HG03280 (cell line): ENCODE data around the gene APOL1.
"Not testable (repeated sequence)": the region's sequence is repeated elsewhere in the genome, so short reads cannot be mapped to it uniquely, and the experiment has no call there.

ENCODE experiments used
- ATAC-seq: cut with Tn5 transposase; IDR thresholded peaks from one replicate; pipeline ENCODE4 v1.9.1; 2021; ENCODE audit warnings: mild to moderate bottlenecking, moderate library complexity; ENCODE audit not compliant: unreplicated experiment

APOL1 gene

GRCh38 chr22:36263886-36264664 lies 11.1 kb downstream of the APOL1 start:
- ATAC-seq, result not testable (repeated sequence)

DNA sequence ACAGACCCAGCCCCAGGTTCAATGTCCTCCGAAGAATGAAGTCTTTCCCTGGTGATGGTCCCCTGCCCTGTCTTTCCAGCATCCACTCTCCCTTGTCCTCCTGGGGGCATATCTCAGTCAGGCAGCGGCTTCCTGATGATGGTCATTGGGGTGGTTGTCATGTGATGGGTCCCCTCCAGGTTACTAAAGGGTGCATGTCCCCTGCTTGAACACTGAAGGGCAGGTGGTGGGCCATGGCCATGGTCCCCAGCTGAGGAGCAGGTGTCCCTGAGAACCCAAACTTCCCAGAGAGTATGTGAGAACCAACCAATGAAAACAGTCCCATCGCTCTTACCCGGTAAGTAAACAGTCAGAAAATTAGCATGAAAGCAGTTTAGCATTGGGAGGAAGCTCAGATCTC lies 14.1 kb downstream of the APOL1 start:
- no peak for ATAC-seq

DNA sequence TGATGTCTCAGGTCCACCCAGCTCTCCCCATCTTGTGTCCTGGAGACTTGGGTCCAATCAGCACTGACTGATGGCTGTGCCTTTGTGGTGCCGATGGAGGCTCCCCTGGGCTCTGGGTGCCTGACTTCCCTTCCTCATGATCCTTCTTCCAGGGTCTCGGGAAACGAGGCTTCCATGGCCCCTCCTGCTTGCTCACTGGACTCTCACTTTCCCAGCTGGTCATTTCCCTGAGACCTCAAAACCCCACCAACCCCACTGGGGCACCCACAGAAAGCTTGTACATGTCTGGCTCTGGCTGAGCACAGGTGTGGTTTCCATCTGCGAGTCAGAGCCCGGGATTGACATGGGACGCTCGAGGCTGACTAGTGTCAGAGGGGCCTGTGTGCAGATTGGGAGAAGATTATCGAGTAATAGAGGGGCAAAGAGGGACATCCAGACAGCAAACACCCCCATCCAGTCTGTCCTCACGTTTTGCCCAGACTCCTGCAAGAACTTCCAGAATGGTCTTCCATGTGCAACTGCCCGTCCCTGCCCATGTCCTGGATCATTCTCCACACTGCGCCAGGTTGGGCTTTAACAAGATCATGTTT lies 15.1 kb downstream of the APOL1 start:
- ATAC-seq, result no peak

DNA sequence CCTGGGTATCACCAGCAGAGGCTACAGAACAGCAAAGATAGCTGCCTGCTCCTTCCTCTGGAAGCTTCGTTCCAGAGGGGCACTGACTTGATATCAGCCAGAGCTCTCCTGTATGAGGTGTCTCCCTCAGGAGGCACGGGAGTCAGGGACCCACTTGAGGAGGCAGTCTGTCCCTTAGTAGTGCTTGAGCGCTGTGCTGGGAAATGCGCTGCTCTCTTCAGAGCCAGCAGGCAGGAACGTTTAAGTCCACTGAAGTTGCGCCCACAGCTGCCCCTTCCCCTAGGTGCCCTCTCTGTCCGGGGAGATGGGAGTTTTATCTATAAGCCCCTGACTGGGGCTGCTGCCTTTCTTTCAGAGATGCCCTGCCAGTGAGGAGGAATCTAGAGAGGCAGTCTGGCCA lies 18.3 kb downstream of the APOL1 start:
- ATAC-seq, result not testable (repeated sequence)

DNA sequence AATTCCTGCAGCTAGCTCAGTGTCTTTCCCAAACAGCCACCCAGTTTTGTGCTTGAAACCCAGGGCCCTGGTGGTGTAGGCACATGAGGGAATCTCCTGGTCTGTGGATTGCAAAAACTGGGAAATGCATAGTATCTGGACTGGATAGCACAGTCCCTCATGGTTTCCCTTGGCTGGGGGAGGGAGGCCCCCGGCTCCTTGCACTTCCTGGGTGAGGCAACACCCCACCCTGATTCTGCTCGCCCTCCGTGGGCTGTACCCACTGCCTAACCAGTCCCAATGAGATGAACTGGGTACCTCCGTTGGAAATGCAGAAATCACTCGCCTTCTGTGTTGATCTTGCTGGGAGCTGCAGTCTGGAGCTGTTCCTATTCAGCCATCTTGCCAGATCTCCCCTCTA lies 19.0 kb downstream of the APOL1 start:
- ATAC-seq, result not testable (repeated sequence)

GRCh38 chr22:36274531-36274930 lies 21.6 kb downstream of the APOL1 start:
- no peak for ATAC-seq

DNA sequence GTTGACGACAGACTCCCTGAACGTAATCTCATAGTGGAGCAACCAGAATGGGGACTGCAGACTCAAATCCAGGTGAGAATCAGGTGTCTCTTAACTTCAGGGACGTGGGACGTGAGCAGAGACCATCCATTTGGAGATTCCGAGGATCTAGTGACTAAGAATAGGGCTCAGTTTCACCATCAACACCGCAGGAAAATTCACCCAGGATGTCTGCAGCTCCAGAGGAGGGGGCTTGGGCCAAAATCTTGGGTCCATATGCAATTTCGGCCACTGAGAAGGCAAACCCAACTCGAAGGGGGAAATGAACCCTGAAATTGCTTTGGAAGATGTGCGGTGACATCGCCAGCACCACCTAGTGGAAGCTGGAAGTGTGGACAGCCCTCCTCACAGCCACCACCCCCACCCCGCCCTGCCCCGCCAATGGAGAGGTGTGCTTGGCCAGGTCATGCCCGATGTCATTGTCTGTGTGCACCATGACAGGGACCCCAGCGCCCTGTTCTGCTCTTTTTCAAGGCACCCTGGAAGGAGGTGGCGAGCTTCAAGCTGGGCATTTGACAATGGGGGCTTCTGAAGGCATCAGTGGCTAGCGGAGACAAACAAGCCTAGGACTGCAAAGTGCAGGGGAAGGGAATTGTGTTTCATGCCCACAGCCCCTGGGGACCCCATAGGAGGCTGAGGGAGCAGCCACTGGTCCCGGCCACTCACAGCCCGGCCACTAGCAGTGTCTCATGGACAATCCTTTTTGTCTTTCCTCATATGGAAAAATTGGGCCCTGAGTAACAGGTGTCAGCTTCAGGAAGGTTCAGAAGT lies 24.8 kb downstream of the APOL1 start:
- no peak for ATAC-seq

- ATAC-seq, result no peak
These were observed 26.3 kb downstream of the APOL1 start for GRCh38 chr22:36279219-36279666.

DNA sequence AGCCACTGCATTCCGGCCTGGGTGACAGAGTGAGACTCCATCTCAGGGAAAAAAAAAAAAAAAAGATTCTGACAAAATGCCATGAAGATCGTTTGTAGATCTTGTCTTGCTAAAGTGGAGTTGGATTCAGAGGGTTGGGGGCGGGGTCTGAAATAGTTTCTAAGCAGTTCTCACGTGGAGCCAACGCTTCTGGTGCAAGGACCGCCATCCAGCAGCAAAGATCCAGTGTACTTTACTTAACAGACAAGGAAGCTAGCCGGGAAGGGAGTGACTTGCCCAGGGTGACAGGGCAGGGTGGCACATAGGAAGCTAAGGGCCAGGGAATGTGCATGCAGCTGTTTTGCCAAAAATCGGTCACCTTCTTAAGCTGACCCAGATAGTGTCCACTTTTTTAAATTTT lies 27.4 kb downstream of the APOL1 start:
- no peak for ATAC-seq

DNA sequence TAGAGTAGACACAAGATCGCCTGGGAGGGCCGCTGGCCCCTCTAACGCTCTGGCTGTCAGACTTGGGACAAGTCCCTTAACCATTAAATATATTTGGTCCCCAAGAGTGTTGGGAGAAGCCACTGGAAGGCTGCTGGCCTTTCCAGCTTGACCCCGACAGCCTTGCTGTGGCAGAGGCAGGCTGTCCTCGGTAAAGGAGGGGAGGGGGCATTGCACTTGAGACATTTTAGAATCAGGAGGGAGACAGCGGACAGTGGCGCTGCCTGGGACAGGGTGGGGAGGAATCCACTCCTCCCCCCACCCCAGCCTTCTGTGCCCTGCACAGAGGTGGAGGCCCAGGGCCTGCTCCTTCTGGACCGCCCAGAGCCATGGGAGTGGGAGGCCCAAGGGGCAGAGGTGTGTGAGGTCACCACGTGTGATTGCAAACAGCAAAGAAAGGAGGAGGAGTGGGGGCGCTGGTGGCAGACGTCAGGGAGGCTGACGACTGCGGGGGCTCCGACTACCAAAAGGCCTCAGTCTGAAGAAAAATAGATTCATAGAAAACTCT lies 28.9 kb downstream of the APOL1 start:
- ATAC-seq, result no peak

- no peak for ATAC-seq
These were observed 29.4 kb downstream of the APOL1 start for GRCh38 chr22:36282328-36282831.

- no peak for ATAC-seq
These were observed 31.2 kb downstream of the APOL1 start for GRCh38 chr22:36284171-36284571.

DNA sequence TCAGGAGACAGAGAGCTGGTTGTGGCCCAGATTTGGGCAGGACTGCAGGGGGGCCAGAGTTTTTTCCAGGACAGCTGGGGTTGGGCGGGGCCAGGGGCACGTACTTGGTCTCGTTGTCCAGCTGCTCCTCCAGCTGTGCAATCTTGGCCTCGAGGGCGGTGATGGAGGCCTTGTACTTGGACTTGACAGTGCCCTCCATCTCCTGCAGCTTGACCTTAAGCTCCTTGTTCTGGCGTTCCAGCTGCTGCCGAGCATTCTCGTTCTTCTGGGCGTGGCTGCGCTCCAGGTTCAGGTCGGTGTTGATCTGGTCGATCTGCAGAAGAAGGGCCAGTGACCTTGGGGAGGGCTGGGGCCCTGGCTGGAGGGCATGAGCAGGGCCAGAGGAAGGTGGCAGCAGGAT lies 32.1 kb downstream of the APOL1 start:
- no peak for ATAC-seq

- ATAC-seq, result no peak
These were observed 32.6 kb downstream of the APOL1 start for GRCh38 chr22:36285545-36285944.

DNA sequence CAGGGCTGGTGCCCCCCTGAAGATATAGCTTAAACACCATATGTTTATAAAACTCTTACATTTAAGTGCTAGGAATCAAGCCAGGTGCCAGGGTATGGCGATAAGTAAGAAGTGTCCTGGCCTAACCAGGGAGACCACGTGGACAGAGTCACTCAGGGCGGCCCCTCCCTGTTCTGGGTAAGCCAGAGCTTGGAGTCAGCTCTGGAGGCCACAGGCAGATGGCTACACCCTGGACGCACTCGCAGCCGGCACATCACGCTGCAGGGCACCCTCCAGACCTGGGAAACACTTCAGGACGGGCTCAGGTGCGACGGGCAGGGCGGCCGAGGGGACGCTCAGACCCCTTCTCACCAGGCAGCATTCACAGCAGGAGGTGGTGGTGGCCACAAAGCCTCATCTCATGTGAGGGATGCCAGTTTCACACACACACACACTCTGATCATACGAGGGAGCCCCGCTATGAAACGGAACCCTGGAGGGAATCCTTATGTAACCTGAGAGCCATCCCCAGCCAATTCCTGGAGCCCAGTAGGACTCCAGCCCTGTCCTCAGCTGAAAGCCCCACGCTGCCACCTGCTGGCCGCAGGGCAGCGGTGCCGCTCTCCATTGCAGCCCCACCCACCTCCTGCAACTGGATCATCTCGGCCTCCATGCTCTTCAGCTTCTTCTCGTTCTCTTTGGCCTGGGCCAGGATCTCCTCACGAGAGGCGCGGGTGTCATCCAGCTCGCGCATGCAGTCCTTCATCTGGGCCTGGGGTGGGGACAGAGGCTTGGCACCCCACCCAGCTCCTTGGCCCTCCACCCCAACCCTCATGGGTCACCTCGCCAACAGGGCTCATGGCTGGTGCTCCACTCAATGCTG lies 33.4 kb downstream of the APOL1 start:
- ATAC-seq, result no peak

DNA sequence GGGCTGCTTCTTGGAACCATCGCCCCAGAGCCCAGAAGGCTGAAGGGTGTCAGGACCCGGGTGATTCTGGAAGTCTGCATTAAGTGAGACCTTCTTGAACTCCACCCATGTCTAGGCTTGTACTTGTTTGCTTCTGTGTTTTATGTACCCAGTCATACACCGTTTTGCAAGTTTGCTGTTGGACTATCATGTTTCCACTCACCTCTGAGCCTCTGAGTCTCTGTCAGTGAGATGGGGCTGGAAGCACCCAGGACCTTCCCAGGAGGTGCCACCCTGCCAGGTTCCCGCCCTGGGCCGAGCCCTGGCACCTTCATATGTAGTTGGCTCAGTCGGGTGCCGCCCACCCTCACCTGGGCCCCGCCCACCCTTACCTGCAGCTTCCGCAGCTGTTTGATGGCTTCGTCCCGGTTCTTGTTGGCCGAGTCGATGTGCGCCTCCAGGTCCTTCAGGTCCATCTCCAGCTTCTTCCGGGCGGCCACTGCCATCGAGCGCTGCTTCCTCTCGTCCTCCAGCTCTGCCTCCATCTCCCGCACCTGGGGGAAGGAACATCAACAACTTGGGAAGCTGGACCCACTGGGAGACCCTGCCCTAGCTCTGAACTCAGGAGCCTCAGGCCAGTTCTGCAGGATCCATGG lies 35.1 kb downstream of the APOL1 start:
- no peak for ATAC-seq

DNA sequence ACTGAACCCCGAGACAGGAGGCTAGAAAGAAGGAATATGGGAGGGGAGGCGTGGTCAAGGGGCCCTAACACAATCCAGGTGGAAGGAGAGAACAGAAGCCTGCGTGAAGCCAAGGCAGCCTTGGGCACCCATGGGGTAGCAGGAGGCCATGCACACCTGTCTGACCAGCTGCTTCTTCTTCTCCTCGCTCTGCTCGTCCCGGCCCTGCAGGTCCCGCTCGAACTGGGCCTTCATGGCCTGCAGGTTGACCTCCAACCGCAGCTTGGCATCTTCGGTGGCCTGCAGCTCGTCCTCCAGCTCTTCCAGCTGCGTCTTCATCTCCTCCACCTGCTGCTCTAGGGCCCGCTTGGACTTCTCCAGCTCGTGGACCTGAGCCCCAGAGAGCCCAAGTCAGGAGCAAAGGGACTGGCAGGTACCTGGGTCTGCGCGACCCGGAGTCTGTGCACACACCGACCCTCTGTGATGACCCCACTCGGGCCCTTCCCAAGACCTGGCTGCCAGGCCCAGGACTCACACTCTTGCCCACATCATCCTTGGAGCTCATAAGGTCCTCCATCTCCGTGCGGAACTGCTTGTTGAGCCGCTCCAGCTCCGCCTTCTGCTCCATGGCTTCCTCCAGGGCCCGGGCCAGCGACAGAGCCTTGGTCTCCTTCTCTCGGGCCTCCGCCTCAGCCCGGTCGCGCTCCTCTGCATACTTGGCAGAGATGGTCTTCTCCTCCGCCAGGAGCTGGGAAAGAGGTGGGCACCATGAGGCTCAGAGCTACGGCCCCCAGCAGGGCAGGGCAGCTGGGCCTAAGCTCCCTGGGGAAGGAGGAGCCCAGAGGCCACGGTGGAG lies 35.9 kb downstream of the APOL1 start:
- no peak for ATAC-seq

- no peak for ATAC-seq
These were observed 36.5 kb downstream of the APOL1 start for GRCh38 chr22:36289406-36289870.

DNA sequence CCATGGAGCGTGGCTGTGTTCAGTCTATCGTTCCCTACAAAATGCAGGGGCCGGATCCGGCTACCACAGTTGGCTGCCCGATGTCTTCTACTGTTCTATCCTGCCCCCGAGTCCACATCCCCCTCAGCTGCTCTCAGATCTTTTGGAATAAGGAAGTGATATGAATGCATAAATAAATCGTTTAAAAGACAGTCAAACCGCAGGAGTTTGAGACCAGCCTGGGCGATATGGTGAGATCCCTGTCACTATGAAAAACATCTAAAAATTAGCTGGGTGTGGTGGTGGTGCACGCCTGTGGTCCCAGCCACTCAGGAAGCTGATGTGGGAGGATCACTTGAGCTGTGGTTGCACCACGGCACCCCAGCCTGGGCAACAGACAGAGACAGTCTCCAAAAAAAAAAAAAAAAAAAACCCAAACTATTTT lies 37.0 kb downstream of the APOL1 start:
- ATAC-seq, result not testable (repeated sequence)
